ENCODE measurements around the gene MYMK. TPM values are rescaled to one million over a fixed set of nuclear protein-coding genes. Genes with fewer than 3 reads are reported as not detected.
A peak's percentile ranks its signal among the peaks of the same experiment; 100 is the strongest.

Gene MYMK
- total and polyA plus RNA-seq, 2 of the 13 experiments (the other 11 are each of a cell fraction or from before 2014, with no cell fraction given): not detected

DNA sequence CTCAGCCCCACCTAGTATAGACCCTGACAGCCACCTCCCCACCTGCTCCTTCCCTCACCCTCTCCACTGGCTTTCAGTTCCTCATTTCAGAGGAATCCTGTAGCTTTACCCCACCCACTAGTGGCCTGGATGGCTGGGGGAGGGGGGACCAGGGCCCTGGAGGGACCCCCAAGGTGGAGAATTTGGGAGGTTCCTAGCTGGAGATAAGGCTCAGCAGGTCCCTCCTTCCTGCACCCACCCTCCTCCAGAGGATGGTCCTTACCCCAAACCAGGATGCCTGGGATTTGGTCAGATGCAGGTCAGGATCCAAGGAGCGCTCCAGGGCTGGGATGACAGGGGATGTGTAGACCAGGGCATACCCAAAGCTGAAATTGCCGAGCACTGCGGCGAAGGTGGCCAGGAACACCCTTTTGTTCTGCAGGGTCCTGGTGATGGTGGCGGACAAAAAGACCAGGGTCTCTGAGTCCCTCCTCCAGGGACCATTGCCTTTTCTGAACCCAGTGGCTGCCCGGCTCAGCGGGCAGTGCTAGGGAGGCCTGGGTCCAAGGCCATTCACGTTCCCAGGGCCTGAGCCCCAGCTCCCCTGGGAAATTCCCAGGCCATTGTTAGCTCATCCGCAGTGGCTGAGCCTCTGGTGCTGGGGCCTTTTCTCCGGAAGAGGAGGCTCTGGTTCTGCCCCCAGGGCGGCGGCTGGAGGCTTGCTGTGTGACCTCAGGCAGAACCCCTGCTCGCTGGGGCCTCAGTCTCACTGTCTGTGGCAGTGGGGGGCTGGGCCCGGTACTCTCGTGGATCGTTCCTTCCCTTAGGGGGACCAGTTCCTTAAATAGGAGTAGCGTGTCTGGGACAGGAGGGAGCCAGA lies 46.5 kb downstream of the MYMK start (continued):
- TF ChIP-seq ELF3 (CRISPR knock-in tag; IDR thresholded peaks at IDR 0.05) (0 out of 2 replicates have a peak, but pooled peaks have one; percentile 11), ZNF709 (CRISPR knock-in tag; IDR thresholded peaks at IDR 0.05) (no peak), ZNF230 (CRISPR knock-in tag; IDR thresholded peaks at IDR 0.05) (no peak), ZNF180 (CRISPR knock-in tag; IDR thresholded peaks at IDR 0.05; ENCODE audit: borderline replicate concordance, low read depth) (no peak), JUND (CRISPR knock-in tag; IDR thresholded peaks at IDR 0.05) (no peak), MED13 (CRISPR knock-in tag; IDR thresholded peaks at IDR 0.05) (no peak), CBX2 (IDR thresholded peaks at IDR 0.05; ENCODE audit: low read depth, low read length) (no peak), CBX2 (CRISPR knock-in tag; IDR thresholded peaks at IDR 0.05; ENCODE audit: low read depth) (no peak), MXI1 (IDR thresholded peaks at IDR 0.05; ENCODE audit: borderline replicate concordance, low read depth, low read length) (no peak), KMT2A (CRISPR knock-in tag; IDR thresholded peaks at IDR 0.05) (no peak), ISL2 (CRISPR knock-in tag; IDR thresholded peaks at IDR 0.05) (no peak), SP5 (CRISPR knock-in tag; IDR thresholded peaks at IDR 0.05; ENCODE audit: borderline replicate concordance, low read depth) (no peak), SIN3B (IDR thresholded peaks at IDR 0.05; ENCODE audit: low read length) (no peak), ZEB1 (IDR thresholded peaks at IDR 0.05; ENCODE audit: insufficient replicate concordance, low read depth) (no peak), ZNF496 (CRISPR knock-in tag; IDR thresholded peaks at IDR 0.05; ENCODE audit: insufficient replicate concordance) (no peak), PHF5A (CRISPR knock-in tag; IDR thresholded peaks at IDR 0.05; ENCODE audit: low read depth, unreplicated experiment) (no peak), NCOR1 (IDR thresholded peaks at IDR 0.05; ENCODE audit: borderline replicate concordance, low read length) (no peak), TCF7L2 (IDR thresholded peaks at IDR 0.05; ENCODE audit: low read depth, low read length) (no peak), ZSCAN30 (CRISPR knock-in tag; IDR thresholded peaks at IDR 0.05) (no peak), ZBTB20 (CRISPR knock-in tag; IDR thresholded peaks at IDR 0.05; ENCODE audit: borderline replicate concordance, low read depth) (no peak), TEAD3 (CRISPR knock-in tag; optimal IDR thresholded peaks at IDR 0.05; ENCODE audit: borderline replicate concordance) (peak; percentile 12), ZNF446 (CRISPR knock-in tag; IDR thresholded peaks at IDR 0.05) (no peak), HOXA7 (CRISPR knock-in tag; IDR thresholded peaks at IDR 0.05) (no peak), ATF7 (IDR thresholded peaks at IDR 0.05) (no peak), ATF7 (CRISPR knock-in tag; IDR thresholded peaks at IDR 0.05) (no peak)
- TF ChIP-seq, protein P1, sequence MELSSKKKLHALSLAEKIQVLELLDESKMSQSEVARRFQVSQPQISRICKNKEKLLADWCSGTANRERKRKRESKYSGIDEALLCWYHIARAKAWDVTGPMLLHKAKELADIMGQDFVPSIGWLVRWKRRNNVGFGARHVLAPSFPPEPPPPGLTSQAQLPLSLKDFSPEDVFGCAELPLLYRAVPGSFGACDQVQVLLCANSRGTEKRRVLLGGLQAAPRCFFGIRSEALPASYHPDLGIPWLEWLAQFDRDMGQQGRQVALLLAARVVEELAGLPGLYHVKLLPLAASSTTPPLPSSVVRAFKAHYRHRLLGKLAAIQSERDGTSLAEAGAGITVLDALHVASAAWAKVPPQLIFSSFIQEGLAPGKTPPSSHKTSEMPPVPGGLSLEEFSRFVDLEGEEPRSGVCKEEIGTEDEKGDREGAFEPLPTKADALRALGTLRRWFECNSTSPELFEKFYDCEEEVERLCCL (CRISPR knock-in tag; IDR thresholded peaks at IDR 0.05; ENCODE audit: borderline replicate concordance): no peak
- TF ChIP-seq, protein P2, sequence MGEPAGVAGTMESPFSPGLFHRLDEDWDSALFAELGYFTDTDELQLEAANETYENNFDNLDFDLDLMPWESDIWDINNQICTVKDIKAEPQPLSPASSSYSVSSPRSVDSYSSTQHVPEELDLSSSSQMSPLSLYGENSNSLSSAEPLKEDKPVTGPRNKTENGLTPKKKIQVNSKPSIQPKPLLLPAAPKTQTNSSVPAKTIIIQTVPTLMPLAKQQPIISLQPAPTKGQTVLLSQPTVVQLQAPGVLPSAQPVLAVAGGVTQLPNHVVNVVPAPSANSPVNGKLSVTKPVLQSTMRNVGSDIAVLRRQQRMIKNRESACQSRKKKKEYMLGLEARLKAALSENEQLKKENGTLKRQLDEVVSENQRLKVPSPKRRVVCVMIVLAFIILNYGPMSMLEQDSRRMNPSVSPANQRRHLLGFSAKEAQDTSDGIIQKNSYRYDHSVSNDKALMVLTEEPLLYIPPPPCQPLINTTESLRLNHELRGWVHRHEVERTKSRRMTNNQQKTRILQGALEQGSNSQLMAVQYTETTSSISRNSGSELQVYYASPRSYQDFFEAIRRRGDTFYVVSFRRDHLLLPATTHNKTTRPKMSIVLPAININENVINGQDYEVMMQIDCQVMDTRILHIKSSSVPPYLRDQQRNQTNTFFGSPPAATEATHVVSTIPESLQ (CRISPR knock-in tag; conservative IDR thresholded peaks at IDR 0.05): no peak
- TF ChIP-seq, protein P3, sequence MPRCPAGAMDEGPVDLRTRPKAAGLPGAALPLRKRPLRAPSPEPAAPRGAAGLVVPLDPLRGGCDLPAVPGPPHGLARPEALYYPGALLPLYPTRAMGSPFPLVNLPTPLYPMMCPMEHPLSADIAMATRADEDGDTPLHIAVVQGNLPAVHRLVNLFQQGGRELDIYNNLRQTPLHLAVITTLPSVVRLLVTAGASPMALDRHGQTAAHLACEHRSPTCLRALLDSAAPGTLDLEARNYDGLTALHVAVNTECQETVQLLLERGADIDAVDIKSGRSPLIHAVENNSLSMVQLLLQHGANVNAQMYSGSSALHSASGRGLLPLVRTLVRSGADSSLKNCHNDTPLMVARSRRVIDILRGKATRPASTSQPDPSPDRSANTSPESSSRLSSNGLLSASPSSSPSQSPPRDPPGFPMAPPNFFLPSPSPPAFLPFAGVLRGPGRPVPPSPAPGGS (CRISPR knock-in tag; IDR thresholded peaks at IDR 0.05): no peak
